GM18499 (cell line): ENCODE measurements around the gene DHFR2.
A peak's percentile ranks its signal among the peaks of the same experiment; 100 is the strongest.
"Not testable (repeated sequence)": the region's sequence is repeated elsewhere in the genome, so short reads cannot be mapped to it uniquely, and the experiment has no call there.

Experiments used
- ATAC-seq: cut with Tn5 transposase; IDR thresholded peaks from one replicate; pipeline ENCODE4 v1.9.1; 2021; ENCODE audit warnings: moderate number of reproducible peaks; ENCODE audit not compliant: insufficient read depth, unreplicated experiment

DHFR2 gene

GRCh38 chr3:94066506-94067500 lies 4.1 kb upstream of the DHFR2 start:
- ATAC-seq = no peak

- ATAC-seq = no peak
These were observed 3.2 kb upstream of the DHFR2 start for GRCh38 chr3:94065819-94066480.

DNA sequence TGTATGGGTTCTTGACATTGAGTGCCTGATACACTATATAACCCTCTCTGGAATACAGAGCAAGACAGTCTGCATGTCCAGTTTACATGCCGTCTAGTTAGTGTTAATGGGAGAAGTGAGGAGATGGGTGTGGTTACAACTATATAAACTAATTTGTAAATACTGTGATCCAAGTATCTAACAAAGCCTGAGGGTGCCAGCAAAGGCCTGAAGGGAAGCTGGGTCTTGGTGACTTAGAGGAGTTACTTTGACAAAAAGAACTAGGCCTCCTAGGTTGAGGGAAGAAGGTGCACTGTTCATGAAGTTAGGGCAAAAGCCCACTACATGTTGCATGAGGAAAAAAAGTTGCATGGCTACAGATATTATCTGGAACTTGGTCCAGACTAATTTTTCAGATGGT lies 2.4 kb upstream of the DHFR2 start:
- ATAC-seq = no peak

DNA sequence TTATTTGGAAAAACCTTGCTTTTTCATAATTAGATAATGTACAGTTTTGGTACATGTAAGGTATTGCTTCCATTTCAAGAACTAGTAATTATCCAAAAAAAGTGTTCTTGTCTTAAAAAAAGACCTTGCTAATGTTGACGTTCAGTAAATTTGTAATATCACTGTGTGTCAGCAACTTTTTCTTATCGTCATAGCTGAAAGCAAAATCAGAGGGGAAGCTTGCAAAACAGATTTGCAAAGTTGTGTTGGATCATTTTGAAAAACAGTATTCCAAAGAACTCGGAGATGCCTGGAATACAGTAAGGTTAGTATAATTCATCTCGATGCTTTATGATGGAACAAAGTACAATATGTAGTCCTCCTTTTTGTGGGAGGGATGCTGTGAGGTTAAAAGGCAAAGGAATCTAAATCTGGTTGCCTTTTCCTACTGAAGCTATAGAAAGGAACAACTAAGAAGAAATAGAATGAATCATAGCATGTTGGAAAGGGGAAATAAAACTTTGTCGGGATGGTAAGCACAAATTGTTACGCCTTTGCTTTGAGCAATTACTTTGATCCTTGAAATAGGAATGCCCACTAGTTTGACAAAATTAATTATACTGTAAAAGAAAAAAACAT lies 1.6 kb upstream of the DHFR2 start:
- ATAC-seq = no peak

DNA sequence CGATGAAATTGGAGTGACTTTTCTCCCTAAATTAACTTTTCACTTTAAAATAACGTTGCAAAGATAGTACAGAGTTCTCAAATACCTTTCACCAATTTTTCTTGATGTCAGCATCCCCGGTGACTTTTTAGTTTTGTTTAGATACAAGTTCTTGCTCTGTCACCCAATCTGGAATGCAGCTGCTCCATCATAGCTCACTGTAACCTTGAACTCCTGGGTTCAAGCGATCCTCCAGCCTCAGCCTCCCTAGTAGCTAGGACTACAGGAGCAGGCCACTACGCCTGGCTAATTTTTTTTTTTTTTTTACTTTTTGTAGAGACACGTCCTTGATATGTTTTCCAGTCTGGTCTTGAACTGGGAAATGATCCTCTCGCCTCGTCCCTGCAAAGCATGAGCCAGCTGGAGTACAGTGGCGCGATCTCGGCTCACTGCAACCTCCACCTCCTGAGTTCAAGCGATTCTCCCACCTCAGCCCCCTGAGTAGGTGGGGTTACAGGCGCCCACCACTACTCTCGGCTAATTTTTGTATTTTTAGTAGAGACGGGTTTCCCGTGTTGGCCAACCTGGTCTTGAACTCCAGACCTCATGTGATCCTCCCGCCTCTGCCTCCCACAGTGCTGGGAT lies 892 bp upstream of the DHFR2 start:
- ATAC-seq = no peak

- ATAC-seq = no peak
These were observed 1.4 kb downstream of the DHFR2 start for GRCh38 chr3:94061297-94061696.

- ATAC-seq = no peak
These were observed 12.2 kb downstream of the DHFR2 start for GRCh38 chr3:94050546-94050945.

DNA sequence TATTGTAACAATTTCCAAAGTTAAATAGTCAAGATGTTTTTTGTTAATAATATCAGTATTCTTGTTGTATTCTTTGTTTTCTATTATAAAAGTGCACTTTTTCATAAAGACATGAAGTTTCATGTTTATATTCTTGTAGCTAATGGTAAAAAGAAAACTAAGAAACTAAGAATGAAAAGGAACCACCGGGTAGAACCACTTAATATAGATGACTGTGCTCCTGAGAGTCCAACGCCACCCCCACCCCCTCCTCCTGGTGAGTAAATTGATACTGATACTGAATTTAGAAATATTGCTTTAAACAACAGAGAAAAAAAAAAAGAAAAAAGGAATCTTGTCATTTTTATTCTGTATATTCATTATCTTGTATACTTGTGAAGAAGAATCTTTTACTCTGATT lies 13.4 kb downstream of the DHFR2 start:
- no peak for ATAC-seq

DNA sequence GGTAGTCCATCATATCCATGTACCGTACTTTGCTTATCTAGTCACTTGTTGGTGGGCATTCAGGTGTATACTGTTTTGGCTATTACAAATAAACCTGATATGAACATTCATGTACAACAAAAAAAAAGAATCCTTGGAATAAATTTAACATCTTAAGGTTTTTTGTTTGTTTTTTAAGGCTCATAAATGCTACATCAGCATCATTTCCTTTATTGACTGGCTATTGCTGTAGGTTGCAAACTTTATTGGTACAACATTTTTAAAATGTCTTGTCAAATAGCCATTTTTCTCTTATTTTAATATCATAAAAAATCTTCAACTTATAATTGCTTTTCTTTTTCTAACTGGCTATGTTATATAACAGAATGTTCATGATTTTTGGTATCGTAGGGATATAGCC lies 16.2 kb downstream of the DHFR2 start:
- no peak for ATAC-seq

DNA sequence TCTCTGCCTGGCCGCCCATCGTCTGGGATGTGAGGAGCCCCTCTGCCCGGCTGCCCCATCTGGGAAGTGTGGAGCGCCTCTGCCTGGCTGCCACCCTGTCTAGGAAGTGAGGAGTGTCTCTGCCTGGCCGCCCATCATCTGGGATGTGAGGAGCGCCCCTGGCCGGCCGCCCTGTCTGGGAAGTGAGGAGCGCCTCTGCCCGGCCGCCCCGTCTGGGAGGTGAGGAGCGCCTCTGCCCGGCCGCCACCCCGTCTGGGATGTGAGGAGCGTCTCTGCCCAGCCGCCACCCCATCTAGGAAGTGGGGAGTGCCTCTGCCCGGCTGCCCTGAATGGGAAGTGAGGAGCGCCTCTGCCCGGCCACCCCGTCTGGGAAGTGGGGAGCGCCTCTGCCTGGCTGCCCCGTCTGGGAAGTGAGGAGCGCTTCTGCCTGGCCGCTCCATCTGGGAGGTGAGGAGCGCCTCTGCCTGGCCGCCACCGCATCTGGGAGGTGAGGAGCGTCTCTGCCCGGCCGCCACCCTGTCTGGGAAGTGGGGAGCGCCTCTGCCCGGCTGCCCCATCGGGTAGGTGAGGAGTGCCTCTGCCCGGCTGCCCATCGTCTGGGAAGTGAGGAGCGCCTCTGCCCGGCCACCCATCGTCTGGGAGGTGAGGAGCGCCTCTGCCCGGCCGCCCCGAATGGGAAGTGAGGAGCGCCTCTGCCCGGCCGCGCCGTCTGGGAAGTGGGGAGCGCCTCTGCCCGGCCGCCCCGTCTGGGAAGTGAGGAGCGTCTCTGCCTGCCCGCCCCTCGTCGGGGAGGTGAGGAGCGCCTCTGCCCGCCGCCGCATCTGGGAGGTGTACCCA lies 18.4 kb downstream of the DHFR2 start:
- not testable (repeated sequence) for ATAC-seq

- ATAC-seq = no peak
These were observed 19.4 kb downstream of the DHFR2 start for GRCh38 chr3:94043285-94043684.

GRCh38 chr3:94036909-94037507 lies 25.7 kb downstream of the DHFR2 start:
- ATAC-seq = peak; percentile 75

DNA sequence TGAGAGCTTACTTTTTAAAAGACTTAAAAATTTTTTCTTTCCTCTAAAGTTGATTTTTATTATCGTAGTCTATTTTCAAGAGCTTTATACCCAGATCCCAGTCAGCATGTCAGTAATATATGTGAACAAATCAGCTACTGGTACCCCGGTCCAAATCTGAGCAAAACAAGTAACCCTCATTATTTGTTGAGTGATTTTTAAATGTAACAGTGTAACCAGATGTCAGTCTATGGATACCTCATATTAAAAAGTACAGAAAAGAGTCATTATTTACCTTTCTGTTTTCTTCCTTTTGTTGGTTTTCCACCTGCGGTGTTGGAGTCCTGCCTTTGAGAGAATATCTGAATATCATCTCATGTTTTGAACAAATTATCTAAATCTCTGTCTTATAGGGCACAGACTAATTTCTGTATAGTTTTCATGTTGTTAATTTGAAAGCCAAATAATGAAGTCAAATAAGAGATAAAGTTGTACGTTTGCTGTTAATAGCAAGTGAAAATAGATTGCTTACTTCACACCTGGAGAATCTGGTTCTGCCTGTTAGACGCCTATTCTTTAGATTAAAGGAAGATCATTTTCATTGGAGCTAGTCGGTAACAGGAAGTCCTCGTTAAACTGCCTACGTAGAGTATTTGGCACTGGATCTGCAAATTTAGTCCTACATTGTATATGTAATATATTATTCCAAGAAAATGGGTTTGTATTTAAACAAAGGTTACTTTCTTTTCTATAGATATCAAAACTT lies 34.5 kb downstream of the DHFR2 start, which contains the start of gene STX19:
TSS of gene STX19 (minus strand) at position 505 of the 745 bp plus-strand sequence. CDS start 13,328 bp downstream, outside the sequence.
- ATAC-seq = no peak

DNA sequence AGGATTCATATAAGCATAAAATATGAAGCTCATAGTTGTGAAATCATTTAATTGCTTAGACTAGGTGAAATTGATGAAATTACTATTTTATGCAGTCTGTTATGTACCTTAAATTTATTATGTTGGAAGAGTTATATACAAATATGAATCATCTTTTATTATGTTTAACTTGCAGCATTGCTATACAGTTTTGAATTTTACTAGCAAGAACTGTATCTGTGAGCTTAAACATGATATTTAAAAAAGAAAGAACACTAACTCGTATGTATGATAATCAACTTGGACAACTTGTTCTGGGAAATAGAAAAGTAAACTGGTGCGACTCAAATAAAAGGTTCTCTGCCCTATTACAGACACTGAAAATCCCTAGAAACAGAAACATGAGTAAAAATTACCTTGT lies 36.1 kb downstream of the DHFR2 start:
- no peak for ATAC-seq

- ATAC-seq = no peak
These were observed 38.3 kb downstream of the DHFR2 start for GRCh38 chr3:94024385-94024784.

DNA sequence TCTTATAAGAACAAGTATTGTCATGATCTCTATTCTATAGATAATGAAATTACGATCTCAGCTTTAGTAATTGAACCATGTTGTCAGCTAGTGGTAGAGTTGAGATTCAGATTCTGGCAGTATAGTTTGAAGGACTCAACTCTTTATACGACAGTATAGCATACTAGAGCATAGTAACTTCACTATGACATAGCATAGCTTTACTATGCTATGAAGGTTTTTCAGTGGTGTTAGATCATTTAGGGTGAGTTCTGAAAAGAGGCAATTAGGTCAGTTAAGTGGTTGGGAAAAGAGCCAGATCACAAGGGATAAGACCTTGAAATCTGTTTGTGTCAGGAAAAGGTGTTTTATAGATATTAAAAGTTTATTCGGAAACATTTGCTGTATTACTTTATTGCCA lies 42.4 kb downstream of the DHFR2 start:
- ATAC-seq = no peak

- ATAC-seq = no peak
These were observed 43.1 kb downstream of the DHFR2 start for GRCh38 chr3:94019659-94020058.

DNA sequence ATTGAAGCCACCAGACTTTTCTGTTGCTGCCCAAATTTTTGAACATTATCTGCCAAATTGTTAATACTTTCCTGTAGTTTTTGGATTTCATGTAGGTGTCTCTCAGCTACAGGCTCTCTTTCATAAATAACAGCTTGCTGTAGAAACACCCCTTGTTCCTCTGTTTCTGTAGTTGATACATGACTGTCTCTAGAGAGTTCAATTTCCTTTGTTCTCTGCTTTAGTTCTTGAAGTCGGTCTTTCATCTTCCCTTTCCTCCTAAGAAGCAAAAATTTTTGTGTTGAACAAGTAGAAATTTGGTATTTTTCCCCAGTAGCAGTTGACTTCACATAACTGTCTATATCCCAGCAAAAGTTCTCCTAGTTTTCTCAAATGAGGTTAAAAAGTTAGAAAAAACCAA lies 47.7 kb downstream of the DHFR2 start:
- ATAC-seq = no peak

- ATAC-seq = no peak
These were observed 50.5 kb downstream of the DHFR2 start for GRCh38 chr3:94012185-94012584.
